Activated CD4-positive, alpha-beta memory T cell treated with anti-CD3 and anti-CD28 coated beads, Interleukin-2, amount 10 ng/mL, durations not matched to agents 7 days and 5 days (primary cell): ENCODE measurements around the gene INF2. TPM values are rescaled to one million over a fixed set of nuclear protein-coding genes. Genes with fewer than 3 reads are reported as not detected.
A peak's percentile ranks its signal among the peaks of the same experiment; 100 is the strongest.

ENCODE experiments used
- CTCF ChIA-PET: fragments of 350-600 bp; sonication (Branson Sonifier 250); formaldehyde crosslinking; loops from one replicate; lab custom pipeline; 2021; ENCODE audit warnings: antibody characterized with exemption, inconsistent platforms; lab: Charles Lee
- POLR2A ChIA-PET: fragments of 350-600 bp; sonication (Branson Sonifier 250); formaldehyde crosslinking; loops from one replicate; lab custom pipeline; 2021; ENCODE audit warnings: antibody characterized with exemption; lab: Charles Lee
- DNase-seq: peaks from one replicate; pipeline ENCODE4 v3.0.0-alpha.2; 2020
- H3K27ac Mint-ChIP-seq: one replicate; pipeline ENCODE4 v1.8.0; 2021; ENCODE audit warnings: mild to moderate bottlenecking, mixed read lengths
- H3K27me3 Mint-ChIP-seq: one replicate; pipeline ENCODE4 v1.8.0; 2021; ENCODE audit warnings: mixed read lengths
- H3K36me3 Mint-ChIP-seq: one replicate; pipeline ENCODE4 v1.8.0; 2021; ENCODE audit warnings: low read depth, mixed read lengths
- H3K4me1 Mint-ChIP-seq: one replicate; pipeline ENCODE4 v1.8.0; 2021; ENCODE audit warnings: mixed read lengths
- H3K4me3 Mint-ChIP-seq: one replicate; pipeline ENCODE4 v1.8.0; 2021; ENCODE audit warnings: mild to moderate bottlenecking, mixed read lengths
- H3K9me3 Mint-ChIP-seq: one replicate; pipeline ENCODE4 v1.8.0; 2021; ENCODE audit warnings: mixed read lengths
- total RNA-seq, 2 experiments: library from RNA; stranded (reverse); gene quantifications; one replicate each; pipeline ENCODE4 v1.2.3, GENCODE V29; 2021

INF2 gene
- total RNA-seq, 2 experiments from 2014 or later, result 120 to 132 TPM

- H3K27me3 Mint-ChIP-seq, result no peaks in the 10 kb centered on the region
- ChIA-PET POLR2A (interaction anchor here (1.0 kb wide), 1 partner anchor 18 kb away, joined by 3 read pairs; no protein-coding TSS in a partner anchor), CTCF (interaction anchor here (1.2 to 1.7 kb wide), 3 partner anchors 12 to 59 kb away, joined by 3 to 6 read pairs (median 4); no protein-coding TSS in a partner anchor)
Measured at GRCh38 chr14:104707608-104708595, 18.5 kb downstream of the INF2 start.

GRCh38 chr14:104708606-104709268, 19.3 kb downstream of the INF2 start:
- CTCF ChIA-PET, result interaction anchor here (0.7 to 1.7 kb wide), 8 partner anchors 13 to 62 kb away, joined by 3 to 6 read pairs (median 4); no protein-coding TSS in a partner anchor
- Mint-ChIP-seq H3K9me3 (no peaks in the 10 kb centered on the region), H3K27me3 (no peaks in the 10 kb centered on the region), H3K27ac (no peak overlapping the region), H3K4me3 (no peak overlapping the region), H3K36me3 (peaks cover 12% of the 10 kb centered on the region), H3K4me1 (peaks cover 2% of the 10 kb centered on the region)
- DNase-seq, result peak; percentile 74
- POLR2A ChIA-PET, result interaction anchor here (1.0 to 1.2 kb wide), 3 partner anchors 13 to 44 kb away, joined by 3 to 4 read pairs (median 4); no protein-coding TSS in a partner anchor

More at GRCh38 chr14:104707608-104708595, 18.5 kb downstream of the INF2 start:
- H3K36me3 Mint-ChIP-seq, result peaks cover 12% of the 10 kb centered on the region
- no peaks in the 10 kb centered on the region for H3K9me3 Mint-ChIP-seq
- no peak overlapping the region for H3K4me3 Mint-ChIP-seq
- H3K27ac Mint-ChIP-seq, result no peak overlapping the region
- DNase-seq, result no peak
- H3K4me1 Mint-ChIP-seq, result peaks cover 2% of the 10 kb centered on the region

- Mint-ChIP-seq H3K4me1 (peaks cover 2% of the 10 kb centered on the region), H3K36me3 (peaks cover 7% of the 10 kb centered on the region), H3K4me3 (no peak overlapping the region), H3K27me3 (no peaks in the 10 kb centered on the region), H3K27ac (no peak overlapping the region), H3K9me3 (no peaks in the 10 kb centered on the region)
- ChIA-PET POLR2A (interaction anchor here (1.0 to 1.2 kb wide), 3 partner anchors 12 to 43 kb away, joined by 3 to 4 read pairs (median 4); no protein-coding TSS in a partner anchor), CTCF (interaction anchor here (0.7 to 1.7 kb wide), 8 partner anchors 14 to 63 kb away, joined by 3 to 6 read pairs (median 4); no protein-coding TSS in a partner anchor)
- DNase-seq, result no peak
Measured at GRCh38 chr14:104709387-104710039, 20.1 kb downstream of the INF2 start.

- Mint-ChIP-seq H3K4me1 (peaks cover 2% of the 10 kb centered on the region), H3K27ac (no peak overlapping the region), H3K36me3 (peaks cover 7% of the 10 kb centered on the region), H3K9me3 (no peaks in the 10 kb centered on the region), H3K4me3 (no peak overlapping the region), H3K27me3 (no peaks in the 10 kb centered on the region)
- POLR2A ChIA-PET, result interaction anchor here (1.2 to 1.4 kb wide), 2 partner anchors 12 to 16 kb away, joined by 3 to 4 read pairs; no protein-coding TSS in a partner anchor
- no peak for DNase-seq
- CTCF ChIA-PET, result interaction anchor here (0.9 to 1.7 kb wide), 2 partner anchors 14 to 58 kb away, joined by 3 to 6 read pairs; no protein-coding TSS in a partner anchor
Measured at GRCh38 chr14:104710071-104710735, 20.8 kb downstream of the INF2 start.

- DNase-seq, result no peak
- peaks cover 14% of the 10 kb centered on the region for H3K36me3 Mint-ChIP-seq
- H3K4me1 Mint-ChIP-seq, result peaks cover 4% of the 10 kb centered on the region
- no peaks in the 10 kb centered on the region for H3K9me3 Mint-ChIP-seq
- no peaks in the 10 kb centered on the region for H3K27me3 Mint-ChIP-seq
- POLR2A ChIA-PET, result no interaction called here
- CTCF ChIA-PET, result no interaction called here
- no peak overlapping the region for H3K4me3 Mint-ChIP-seq
- H3K27ac Mint-ChIP-seq, result no peak overlapping the region
Measured at GRCh38 chr14:104712881-104713734, 23.7 kb downstream of the INF2 start.

GRCh38 chr14:104714066-104714465, 24.6 kb downstream of the INF2 start:
- POLR2A ChIA-PET, result no interaction called here
- H3K4me3 Mint-ChIP-seq, result no peak overlapping the region
- CTCF ChIA-PET, result no interaction called here
- H3K9me3 Mint-ChIP-seq, result no peaks in the 10 kb centered on the region
- no peak for DNase-seq
- peaks cover 2% of the 10 kb centered on the region for H3K4me1 Mint-ChIP-seq
- H3K27me3 Mint-ChIP-seq, result no peaks in the 10 kb centered on the region
- no peak overlapping the region for H3K27ac Mint-ChIP-seq
- peaks cover 14% of the 10 kb centered on the region for H3K36me3 Mint-ChIP-seq

GRCh38 chr14:104714681-104715080, 25.3 kb downstream of the INF2 start:
- Mint-ChIP-seq H3K27ac (no peak overlapping the region), H3K4me1 (peaks cover 2% of the 10 kb centered on the region), H3K36me3 (peaks cover 17% of the 10 kb centered on the region), H3K27me3 (no peaks in the 10 kb centered on the region), H3K9me3 (no peaks in the 10 kb centered on the region), H3K4me3 (no peak overlapping the region)
- no peak for DNase-seq
- CTCF ChIA-PET, result no interaction called here
- POLR2A ChIA-PET, result no interaction called here

GRCh38 chr14:104715416-104715815, 26.0 kb downstream of the INF2 start:
- Mint-ChIP-seq H3K27me3 (no peaks in the 10 kb centered on the region), H3K4me3 (no peak overlapping the region), H3K9me3 (no peaks in the 10 kb centered on the region), H3K36me3 (peaks cover 18% of the 10 kb centered on the region), H3K4me1 (peaks cover 2% of the 10 kb centered on the region), H3K27ac (no peak overlapping the region)
- CTCF ChIA-PET, result no interaction called here
- DNase-seq, result no peak
- POLR2A ChIA-PET, result interaction anchor here (0.8 kb wide), 1 partner anchor 37 kb away, joined by 3 read pairs; the partner anchor contains the start of gene SIVA1

- Mint-ChIP-seq H3K9me3 (no peaks in the 10 kb centered on the region), H3K4me1 (peaks cover 2% of the 10 kb centered on the region), H3K27me3 (no peaks in the 10 kb centered on the region), H3K4me3 (no peak overlapping the region), H3K27ac (no peak overlapping the region), H3K36me3 (peaks cover 17% of the 10 kb centered on the region)
- CTCF ChIA-PET, result no interaction called here
- POLR2A ChIA-PET, result interaction anchor here (0.8 kb wide), 1 partner anchor 37 kb away, joined by 3 read pairs; the partner anchor contains the start of gene SIVA1
- no peak for DNase-seq
Measured at GRCh38 chr14:104715871-104716270, 26.5 kb downstream of the INF2 start.

- peaks cover 17% of the 10 kb centered on the region for H3K36me3 Mint-ChIP-seq
- no peak for DNase-seq
- H3K27ac Mint-ChIP-seq, result no peak overlapping the region
- H3K4me1 Mint-ChIP-seq, result peaks cover 2% of the 10 kb centered on the region
- POLR2A ChIA-PET, result no interaction called here
- no peak overlapping the region for H3K4me3 Mint-ChIP-seq
- H3K9me3 Mint-ChIP-seq, result no peaks in the 10 kb centered on the region
- H3K27me3 Mint-ChIP-seq, result no peaks in the 10 kb centered on the region
- CTCF ChIA-PET, result no interaction called here
Measured at GRCh38 chr14:104717137-104717536, 27.7 kb downstream of the INF2 start.

GRCh38 chr14:104717646-104718045, 28.2 kb downstream of the INF2 start:
- Mint-ChIP-seq H3K4me1 (peaks cover 2% of the 10 kb centered on the region), H3K27me3 (no peaks in the 10 kb centered on the region), H3K9me3 (no peaks in the 10 kb centered on the region), H3K36me3 (peaks cover 17% of the 10 kb centered on the region), H3K4me3 (no peak overlapping the region), H3K27ac (no peak overlapping the region)
- ChIA-PET CTCF (no interaction called here), POLR2A (no interaction called here)
- DNase-seq, result no peak
